PFSK-1 (cell line): Measurements from ENCODE around the gene KRABD2.

Source experiments
- FOXP2 ChIP-seq: optimal IDR thresholded peaks from 2 replicates; pipeline ENCODE3; 2011; ENCODE audit warnings: borderline replicate concordance, control low read depth, inconsistent platforms; ENCODE audit not compliant: insufficient read depth; ENCODE audit errors: extremely low read length, extremely low read depth
- POLR2AphosphoS5 ChIP-seq: IDR thresholded peaks from 2 replicates; pipeline ENCODE4 v1.6.1; 2012; ENCODE audit warnings: low read depth, mild to moderate bottlenecking, control low read depth, low read length, moderate library complexity
- SIN3A ChIP-seq: IDR thresholded peaks from 2 replicates; pipeline ENCODE4 v1.6.1; 2012; ENCODE audit warnings: mild to moderate bottlenecking, low read length, moderate library complexity, borderline replicate concordance; ENCODE audit not compliant: insufficient read depth
- TAF1 ChIP-seq: IDR thresholded peaks from 2 replicates; pipeline ENCODE4 v1.6.1; 2012; ENCODE audit warnings: low read length, control low read depth, borderline replicate concordance; ENCODE audit not compliant: insufficient read depth
- TF ChIP-seq, protein P1 (sequence below), 2 experiments: IDR thresholded peaks; 2 replicates each; pipeline versions ENCODE4 v1.6.1 to v1.8.0; 2011 to 2012; ENCODE audit warnings: low read depth in 2 of 2, low read length in 2 of 2, control low read depth in 1 of 2, inconsistent platforms in 1 of 2, mild to moderate bottlenecking in 1 of 2, moderate library complexity in 1 of 2; ENCODE audit not compliant: insufficient read depth in 1 of 2

KRABD2 gene

GRCh38 chr17:8402921-8403536 lies 26.5 kb upstream of the KRABD2 start:
- TF ChIP-seq SIN3A: no peak
- TF ChIP-seq, protein P1, sequence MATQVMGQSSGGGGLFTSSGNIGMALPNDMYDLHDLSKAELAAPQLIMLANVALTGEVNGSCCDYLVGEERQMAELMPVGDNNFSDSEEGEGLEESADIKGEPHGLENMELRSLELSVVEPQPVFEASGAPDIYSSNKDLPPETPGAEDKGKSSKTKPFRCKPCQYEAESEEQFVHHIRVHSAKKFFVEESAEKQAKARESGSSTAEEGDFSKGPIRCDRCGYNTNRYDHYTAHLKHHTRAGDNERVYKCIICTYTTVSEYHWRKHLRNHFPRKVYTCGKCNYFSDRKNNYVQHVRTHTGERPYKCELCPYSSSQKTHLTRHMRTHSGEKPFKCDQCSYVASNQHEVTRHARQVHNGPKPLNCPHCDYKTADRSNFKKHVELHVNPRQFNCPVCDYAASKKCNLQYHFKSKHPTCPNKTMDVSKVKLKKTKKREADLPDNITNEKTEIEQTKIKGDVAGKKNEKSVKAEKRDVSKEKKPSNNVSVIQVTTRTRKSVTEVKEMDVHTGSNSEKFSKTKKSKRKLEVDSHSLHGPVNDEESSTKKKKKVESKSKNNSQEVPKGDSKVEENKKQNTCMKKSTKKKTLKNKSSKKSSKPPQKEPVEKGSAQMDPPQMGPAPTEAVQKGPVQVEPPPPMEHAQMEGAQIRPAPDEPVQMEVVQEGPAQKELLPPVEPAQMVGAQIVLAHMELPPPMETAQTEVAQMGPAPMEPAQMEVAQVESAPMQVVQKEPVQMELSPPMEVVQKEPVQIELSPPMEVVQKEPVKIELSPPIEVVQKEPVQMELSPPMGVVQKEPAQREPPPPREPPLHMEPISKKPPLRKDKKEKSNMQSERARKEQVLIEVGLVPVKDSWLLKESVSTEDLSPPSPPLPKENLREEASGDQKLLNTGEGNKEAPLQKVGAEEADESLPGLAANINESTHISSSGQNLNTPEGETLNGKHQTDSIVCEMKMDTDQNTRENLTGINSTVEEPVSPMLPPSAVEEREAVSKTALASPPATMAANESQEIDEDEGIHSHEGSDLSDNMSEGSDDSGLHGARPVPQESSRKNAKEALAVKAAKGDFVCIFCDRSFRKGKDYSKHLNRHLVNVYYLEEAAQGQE (IDR thresholded peaks at IDR 0.05; ENCODE audit: insufficient read depth in 1 of 2, low read depth in 2 of 2, low read length in 2 of 2): no peak
- no peak for TF ChIP-seq TAF1
- TF ChIP-seq POLR2AphosphoS5: no peak
- TF ChIP-seq FOXP2: no peak

DNA sequence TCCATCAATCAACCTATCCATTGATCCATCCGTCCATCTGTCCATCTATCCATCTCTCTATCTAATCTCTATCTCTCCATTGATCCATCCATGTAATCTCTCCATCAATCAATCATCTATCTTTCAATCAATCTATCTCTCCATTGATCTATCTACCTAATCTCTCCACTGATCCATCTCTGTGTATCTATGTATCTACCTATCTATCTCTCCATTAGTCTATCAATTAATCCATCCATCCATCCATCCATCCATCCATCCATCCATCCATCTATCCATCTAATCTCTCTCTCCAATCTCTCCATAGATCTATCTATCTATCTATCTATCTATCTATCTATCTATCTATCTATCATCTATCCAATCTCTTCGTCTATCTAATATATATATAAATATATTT lies 24.6 kb upstream of the KRABD2 start:
- TF ChIP-seq FOXP2 (no peak), TAF1 (no peak), SIN3A (no peak), POLR2AphosphoS5 (no peak)
- TF ChIP-seq, protein P1 (IDR thresholded peaks at IDR 0.05; ENCODE audit: insufficient read depth in 1 of 2, low read depth in 2 of 2, low read length in 2 of 2): no peak

- no peak for TF ChIP-seq POLR2AphosphoS5
- TF ChIP-seq, protein P1 (IDR thresholded peaks at IDR 0.05; ENCODE audit: insufficient read depth in 1 of 2, low read depth in 2 of 2, low read length in 2 of 2): peak; percentile 33 to 74; a peak in 2 of 4 replicates
- no peak for TF ChIP-seq FOXP2
Observed at GRCh38 chr17:8398980-8399379, 22.5 kb upstream of the KRABD2 start.

- no peak for TF ChIP-seq POLR2AphosphoS5
- no peak for TF ChIP-seq SIN3A
- no peak for TF ChIP-seq FOXP2
- TF ChIP-seq, protein P1 (IDR thresholded peaks at IDR 0.05; ENCODE audit: insufficient read depth in 1 of 2, low read depth in 2 of 2, low read length in 2 of 2): no peak
- TF ChIP-seq TAF1: no peak
Observed at GRCh38 chr17:8397636-8398035, 21.1 kb upstream of the KRABD2 start, which contains the start of gene RNF222. RNF222 (minus strand) TSS chr17:8397827; CDS start chr17:8393461, 4,366 bp downstream.
